T-cell (primary cell): ENCODE measurements around the gene EYA3. TPM values are rescaled to one million over a fixed set of nuclear protein-coding genes. Genes with fewer than 3 reads are reported as not detected.

Experiments
- ATAC-seq, 4 experiments: fragments of 200-7000 bp in 3 of 4; fragments of 150-1000 bp in 1 of 4; cut with Tn5 transposase; replicated peaks in 1 of 4; 1 replicate in 3 of 4; 2 replicates in 1 of 4; pipeline ENCODE4 v1.10.0; 2021; ENCODE audit warnings: moderate library complexity in 3 of 4, mild to moderate bottlenecking in 2 of 4, moderate number of reproducible peaks in 1 of 4
- CTCF ChIA-PET, 2 donors: fragments of 300-600 bp; sonication (Branson Sonifier 250); formaldehyde crosslinking; loops; one replicate each; lab custom pipeline; 2022; ENCODE audit warnings: antibody characterized with exemption in 2 of 2; lab: Charles Lee
- POLR2A ChIA-PET, 2 donors: fragments of 300-600 bp; sonication (Branson Sonifier 250); formaldehyde crosslinking; loops; one replicate each; lab custom pipeline; 2022; ENCODE audit warnings: antibody characterized with exemption in 2 of 2; lab: Charles Lee
- DNase-seq, 35 experiments: peaks; one replicate each; pipeline versions ENCODE4 v3.0.0 to v3.0.0-alpha.2; 2013 to 2023
- H3K27ac ChIP-seq: one replicate; pipeline ENCODE4 v1.5.1; 2013; ENCODE audit warnings: low read length
- H3K27me3 ChIP-seq, 2 experiments: replicated peaks in 1 of 2; 1 replicate in 1 of 2; 2 replicates in 1 of 2; pipeline versions ENCODE4 v1.6.1 to v1.7.0; 2013; ENCODE audit warnings: low read length in 1 of 2, mixed read lengths in 1 of 2; ENCODE audit not compliant: control insufficient read depth in 2 of 2, insufficient read depth in 2 of 2; ENCODE audit errors: extremely low read depth in 1 of 2
- H3K36me3 ChIP-seq, 2 donors: 1 replicate in 1 of 2; 2 replicates in 1 of 2; pipeline versions ENCODE4 v1.6.1 to v1.7.0; 2013; ENCODE audit warnings: low read length in 1 of 2; ENCODE audit not compliant: control insufficient read depth in 2 of 2, insufficient read depth in 1 of 2; ENCODE audit errors: extremely low read depth in 1 of 2
- H3K4me1 ChIP-seq, 2 experiments: 1 replicate in 1 of 2; 2 replicates in 1 of 2; pipeline versions ENCODE4 v1.6.1 to v1.7.0; 2013; ENCODE audit warnings: low read length in 2 of 2, mixed read lengths in 1 of 2; ENCODE audit not compliant: insufficient read depth in 2 of 2, control insufficient read depth in 1 of 2; ENCODE audit errors: extremely low read depth in 1 of 2
- H3K4me3 ChIP-seq, 2 donors: 1 replicate in 1 of 2; 2 replicates in 1 of 2; pipeline versions ENCODE4 v1.5.1 to v1.7.0; 2013; ENCODE audit warnings: mild to moderate bottlenecking in 2 of 2, low read length in 1 of 2, moderate library complexity in 1 of 2; ENCODE audit not compliant: control insufficient read depth in 1 of 2; ENCODE audit errors: extremely low read depth in 1 of 2
- H3K9me3 ChIP-seq: 2 replicates; pipeline ENCODE4 v1.7.0; 2013
- H3K27ac Mint-ChIP-seq, 2 donors: one replicate each; pipeline ENCODE4 v1.8.0; 2020 to 2021; ENCODE audit warnings: mild to moderate bottlenecking in 2 of 2, mixed read lengths in 2 of 2
- H3K27me3 Mint-ChIP-seq, 2 donors: one replicate each; pipeline ENCODE4 v1.8.0; 2021 to 2022; ENCODE audit warnings: mixed read lengths in 2 of 2
- H3K36me3 Mint-ChIP-seq: one replicate; pipeline ENCODE4 v1.8.0; 2021; ENCODE audit warnings: mixed read lengths
- H3K4me1 Mint-ChIP-seq, 3 donors: one replicate each; pipeline ENCODE4 v1.8.0; 2020 to 2022; ENCODE audit warnings: mixed read lengths in 3 of 3, mild to moderate bottlenecking in 1 of 3
- H3K4me3 Mint-ChIP-seq, 3 donors: one replicate each; pipeline ENCODE4 v1.8.0; 2020 to 2022; ENCODE audit warnings: mild to moderate bottlenecking in 3 of 3, mixed read lengths in 3 of 3, moderate library complexity in 3 of 3
- H3K9me3 Mint-ChIP-seq, 3 donors: one replicate each; pipeline ENCODE4 v1.8.0; 2020 to 2022; ENCODE audit warnings: mixed read lengths in 3 of 3
- WGBS: methylation state at CpG from one replicate; pipeline ENCODE4 v1.1.5; 2013; ENCODE audit warnings: missing lambda C conversion rate; ENCODE audit not compliant: insufficient coverage; 5-methylcytosine and 5-hydroxymethylcytosine counted together
- total RNA-seq, 35 experiments: library from RNA in 6 of 35; stranded (reverse) in 6 of 35; fragments of 120-200 nt in 1 of 35; gene quantifications; one replicate each; pipeline versions ENCODE4 v1.2.1 to v1.2.4 and lab custom pipeline; 2013 to 2026

EYA3 gene
- total RNA-seq, 5 donors from 2014 or later (not counting 1 experiment from before 2014, with no cell fraction given): 15.0 to 20.2 (median 16.7) TPM

GRCh38 chr1:27928216-27928954, 160.0 kb downstream of the EYA3 start:
- no peaks in the 10 kb centered on the region for H3K27me3 Mint-ChIP-seq
- Histone ChIP-seq H3K9me3 (no peaks in the 10 kb centered on the region), H3K36me3 (no peaks in the 10 kb centered on the region), H3K4me1 (no peaks in the 10 kb centered on the region), H3K4me3 (no peak overlapping the region), H3K27ac (no peak overlapping the region), H3K27me3 (peaks cover 0 to 2% of the 10 kb centered on the region in 2 experiments)
- ChIA-PET POLR2A (interaction anchor here in 1 of 2 donors (0.8 kb wide), 1 partner anchor 425 kb away, joined by 17 read pairs; no protein-coding TSS in a partner anchor), CTCF (no interaction called here)
- H3K27ac Mint-ChIP-seq: no peak overlapping the region
- H3K4me3 Mint-ChIP-seq: no peak overlapping the region
- 80% methylated on average over 1 of the region's 5 CpGs for WGBS
- DNase-seq (no peak), ATAC-seq (no peak)
- no peaks in the 10 kb centered on the region for H3K9me3 Mint-ChIP-seq
- peaks cover 0 to 7% (median 3%) of the 10 kb centered on the region in 3 donors for H3K4me1 Mint-ChIP-seq
- H3K36me3 Mint-ChIP-seq: no peaks in the 10 kb centered on the region

DNA sequence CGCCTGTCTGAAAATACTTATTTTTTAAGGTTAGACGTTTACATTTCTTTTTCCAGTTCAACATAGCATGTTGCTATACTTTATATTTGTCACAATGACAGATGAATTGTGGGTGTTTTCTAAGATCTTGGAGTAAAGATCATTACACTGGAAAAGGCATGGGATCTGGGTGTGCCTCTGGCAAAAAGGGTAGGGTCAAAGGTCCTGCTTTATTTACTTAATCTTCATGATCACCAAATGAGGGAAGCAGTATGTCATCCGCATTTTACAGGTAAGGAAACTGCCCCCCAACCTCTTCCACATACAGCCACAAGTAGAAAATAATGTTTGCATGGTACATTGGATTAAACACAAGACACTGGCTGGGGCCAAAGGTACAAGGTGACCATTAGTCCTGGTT, 166.1 kb downstream of the EYA3 start:
- CTCF ChIA-PET: no interaction called here
- no CpG with 5 or more reads among the region's 3 CpGs for WGBS

More for the DNA sequence above, 166.1 kb downstream of the EYA3 start:
- Mint-ChIP-seq H3K9me3 (no peaks in the 10 kb centered on the region), H3K27ac (no peak overlapping the region), H3K27me3 (peaks cover 0 to 4% of the 10 kb centered on the region in 2 donors), H3K36me3 (no peaks in the 10 kb centered on the region), H3K4me3 (no peak overlapping the region), H3K4me1 (no peaks in the 10 kb centered on the region)
- Histone ChIP-seq H3K4me1 (no peaks in the 10 kb centered on the region), H3K4me3 (no peak overlapping the region), H3K27me3 (peaks cover 0 to 6% of the 10 kb centered on the region in 2 experiments), H3K36me3 (no peaks in the 10 kb centered on the region), H3K9me3 (no peaks in the 10 kb centered on the region), H3K27ac (no peak overlapping the region)
- DNase-seq: no peak
- ATAC-seq: no peak
- POLR2A ChIA-PET: no interaction called here

Other genes starting within 250 kb of the EYA3 start
- gene THEMIS2, start 216.1 kb downstream of the EYA3 start, total RNA-seq: 100 to 1,000 TPM in 2 of 5 donors, 10 to 100 TPM in 3; 39.0 to 124 (median 94.8) TPM
- gene RPA2, start 174.0 kb downstream of the EYA3 start, total RNA-seq: 10 to 100 TPM; 36.1 to 68.9 (median 53.5) TPM
- gene SMPDL3B, start 153.6 kb downstream of the EYA3 start, total RNA-seq: under 1 TPM in 4 of 5 donors, not detected in 1; 0.22 to 0.44 (median 0.33) TPM
- gene XKR8, start 128.6 kb downstream of the EYA3 start, total RNA-seq: 10 to 100 TPM in 3 of 5 donors, 1 to 10 TPM in 2; 7.7 to 18.3 (median 14.4) TPM
- gene PTAFR, start 88.1 kb upstream of the EYA3 start, total RNA-seq: 1 to 10 TPM in 2 of 5 donors, under 1 TPM in 3; 0.37 to 3.8 (median 0.95) TPM
- gene DNAJC8, start 144.4 kb upstream of the EYA3 start, total RNA-seq: 10 to 100 TPM; 61.8 to 68.0 (median 67.2) TPM
- gene ATP5IF1, start 147.5 kb upstream of the EYA3 start, total RNA-seq: 100 to 1,000 TPM in 1 of 5 donors, 10 to 100 TPM in 4; 74.4 to 106 (median 93.5) TPM
- 10 to 100 TPM in 1 of 5 donors, 1 to 10 TPM in 4; 7.1 to 11.9 (median 8.6) TPM for gene SESN2, start 170.9 kb upstream of the EYA3 start, total RNA-seq
- gene MED18, start 240.4 kb upstream of the EYA3 start, total RNA-seq: 10 to 100 TPM in 3 of 5 donors, 1 to 10 TPM in 2; 3.9 to 16.3 (median 12.5) TPM